GM23338 (cell line): ENCODE results near the gene PPP1R14B. TPM values are rescaled to one million over a fixed set of nuclear protein-coding genes. Genes with fewer than 3 reads are reported as not detected.

Experiments used
- ATAC-seq: fragments of 200-7000 bp; cut with Tn5 transposase; 3 replicates; pipeline ENCODE4 v1.9.1; 2020
- DNase-seq: peaks from one replicate; pipeline ENCODE4 v3.0.0-alpha.2; 2015; ENCODE audit warnings: low spot score
- H2AFZ ChIP-seq: fragments of 200-600 bp; sonication (generic); 2 replicates; pipeline ENCODE4 v1.8.0; 2016; ENCODE audit warnings: antibody characterized with exemption, mild to moderate bottlenecking, moderate library complexity
- H3F3A ChIP-seq: fragments of 200-600 bp; sonication (generic); replicated peaks from 2 replicates; pipeline ENCODE4 v1.8.0; 2017; ENCODE audit warnings: antibody characterized with exemption, mixed run types, low read depth
- H3K27ac ChIP-seq: fragments of 200-600 bp; sonication (generic); 2 replicates; pipeline ENCODE4 v1.6.1; 2016; ENCODE audit warnings: low read depth
- H3K27me3 ChIP-seq: fragments of 200-600 bp; sonication (generic); 2 replicates; pipeline ENCODE4 v1.8.0; 2016; ENCODE audit warnings: mild to moderate bottlenecking, mixed run types, moderate library complexity; ENCODE audit not compliant: insufficient read depth
- H3K36me3 ChIP-seq: fragments of 200-600 bp; sonication (generic); 2 replicates; pipeline ENCODE4 v1.8.0; 2016; ENCODE audit warnings: mild to moderate bottlenecking; ENCODE audit not compliant: insufficient read depth
- H3K4me1 ChIP-seq: fragments of 200-600 bp; sonication (generic); 2 replicates; pipeline ENCODE4 v1.8.0; 2016; ENCODE audit warnings: mild to moderate bottlenecking, moderate library complexity; ENCODE audit not compliant: insufficient read depth
- H3K4me2 ChIP-seq: fragments of 200-600 bp; sonication (generic); 2 replicates; pipeline ENCODE4 v1.7.1; 2017; ENCODE audit warnings: mixed run types
- H3K4me3 ChIP-seq: fragments of 200-600 bp; sonication (generic); 2 replicates; pipeline ENCODE4 v1.6.1; 2016; ENCODE audit warnings: mixed run types
- H3K79me2 ChIP-seq: fragments of 200-600 bp; sonication (generic); replicated peaks from 2 replicates; pipeline ENCODE4 v1.8.0; 2017; ENCODE audit warnings: mild to moderate bottlenecking; ENCODE audit not compliant: insufficient read depth
- H3K9me2 ChIP-seq: fragments of 200-600 bp; sonication (generic); 2 replicates; pipeline ENCODE4 v1.8.0; 2017; ENCODE audit not compliant: insufficient read depth
- H4K20me1 ChIP-seq: fragments of 200-600 bp; sonication (generic); replicated peaks from 2 replicates; pipeline ENCODE4 v1.8.0; 2017; ENCODE audit warnings: mild to moderate bottlenecking; ENCODE audit not compliant: insufficient read depth
- H3K27ac Mint-ChIP-seq: 2 replicates; pipeline ENCODE4 v1.8.0; 2020; ENCODE audit warnings: inconsistent platforms, mild to moderate bottlenecking, moderate library complexity, mixed read lengths
- H3K27me3 Mint-ChIP-seq: 3 replicates; pipeline ENCODE4 v1.8.0; 2022; ENCODE audit warnings: low read depth, mild to moderate bottlenecking, moderate library complexity, mixed read lengths, inconsistent platforms; ENCODE audit not compliant: insufficient read depth, poor library complexity
- H3K36me3 Mint-ChIP-seq: 3 replicates; pipeline ENCODE4 v1.8.0; 2021; ENCODE audit warnings: low read depth, mild to moderate bottlenecking, inconsistent platforms, moderate library complexity, mixed read lengths
- H3K4me1 Mint-ChIP-seq: 3 replicates; pipeline ENCODE4 v1.8.0; 2020; ENCODE audit warnings: mild to moderate bottlenecking, inconsistent platforms, mixed read lengths
- H3K4me3 Mint-ChIP-seq: 3 replicates; pipeline ENCODE4 v1.8.0; 2021; ENCODE audit warnings: moderate library complexity, mild to moderate bottlenecking, inconsistent platforms, mixed read lengths
- H3K9me3 Mint-ChIP-seq: 3 replicates; pipeline ENCODE4 v1.8.0; 2020; ENCODE audit warnings: moderate library complexity, mild to moderate bottlenecking, inconsistent platforms, mixed read lengths
- CREB1 ChIP-seq: fragments of 250-450 bp; sonication (Bioruptor Pico); IDR thresholded peaks from 2 replicates; pipeline ENCODE4 v1.5.0; 2020; ENCODE audit warnings: low read depth, mild to moderate bottlenecking, moderate library complexity
- EZH2phosphoT487 ChIP-seq: fragments of 200-600 bp; sonication (generic); IDR thresholded peaks from one replicate; pipeline ENCODE4 v1.8.1; 2018; ENCODE audit warnings: antibody characterized with exemption; ENCODE audit not compliant: unreplicated experiment
- JUNB ChIP-seq: IDR thresholded peaks from one replicate; pipeline ENCODE4 v1.6.1; 2016; ENCODE audit warnings: antibody characterized with exemption; ENCODE audit not compliant: unreplicated experiment
- NANOG ChIP-seq: IDR thresholded peaks from 2 replicates; pipeline ENCODE4 v1.6.1; 2016; ENCODE audit warnings: antibody characterized with exemption, borderline replicate concordance
- STAT1 ChIP-seq: IDR thresholded peaks from one replicate; pipeline ENCODE4 v1.6.1; 2016; ENCODE audit warnings: antibody characterized with exemption; ENCODE audit not compliant: unreplicated experiment
- ZNF114 ChIP-seq: fragments of 250-450 bp; sonication (Bioruptor Pico); IDR thresholded peaks from 2 replicates; pipeline ENCODE4 v1.5.0; 2020; ENCODE audit warnings: mild to moderate bottlenecking, moderate library complexity
- ZNF331 ChIP-seq: fragments of 250-450 bp; sonication (Bioruptor Pico); IDR thresholded peaks from 2 replicates; pipeline ENCODE4 v1.5.0; 2020; ENCODE audit warnings: low read depth, mild to moderate bottlenecking, moderate library complexity
- polyA plus RNA-seq: library from polyadenylated mRNA; unstranded; fragments of >200 nt; fragmentation: Nextera tagmentation; extraction: Ambion mirVana; gene quantifications from 2 replicates; pipeline ENCODE4 v1.2.1, GENCODE V29; 2016
- total RNA-seq: library from RNA; depleted of rRNA; stranded (reverse); fragments of >200 nt; shearing (Covaris generic); gene quantifications from 2 replicates; pipeline ENCODE4 v1.2.3, GENCODE V29; 2014
- TF ChIP-seq, protein P1 (sequence below): IDR thresholded peaks from one replicate; pipeline ENCODE4 v1.6.1; 2018; ENCODE audit warnings: antibody characterized with exemption; ENCODE audit not compliant: unreplicated experiment
- TF ChIP-seq, protein P2 (sequence below): fragments of 250-450 bp; sonication (Bioruptor Pico); IDR thresholded peaks from 2 replicates; pipeline ENCODE4 v1.5.0; 2020; ENCODE audit warnings: mild to moderate bottlenecking, moderate library complexity
- TF ChIP-seq, protein P3 (sequence below): IDR thresholded peaks from 2 replicates; pipeline ENCODE4 v1.6.1; 2016; ENCODE audit warnings: antibody characterized with exemption

PPP1R14B gene
- total and polyA plus RNA-seq, 2 experiments from 2014 or later, result 250 to 315 TPM

DNA sequence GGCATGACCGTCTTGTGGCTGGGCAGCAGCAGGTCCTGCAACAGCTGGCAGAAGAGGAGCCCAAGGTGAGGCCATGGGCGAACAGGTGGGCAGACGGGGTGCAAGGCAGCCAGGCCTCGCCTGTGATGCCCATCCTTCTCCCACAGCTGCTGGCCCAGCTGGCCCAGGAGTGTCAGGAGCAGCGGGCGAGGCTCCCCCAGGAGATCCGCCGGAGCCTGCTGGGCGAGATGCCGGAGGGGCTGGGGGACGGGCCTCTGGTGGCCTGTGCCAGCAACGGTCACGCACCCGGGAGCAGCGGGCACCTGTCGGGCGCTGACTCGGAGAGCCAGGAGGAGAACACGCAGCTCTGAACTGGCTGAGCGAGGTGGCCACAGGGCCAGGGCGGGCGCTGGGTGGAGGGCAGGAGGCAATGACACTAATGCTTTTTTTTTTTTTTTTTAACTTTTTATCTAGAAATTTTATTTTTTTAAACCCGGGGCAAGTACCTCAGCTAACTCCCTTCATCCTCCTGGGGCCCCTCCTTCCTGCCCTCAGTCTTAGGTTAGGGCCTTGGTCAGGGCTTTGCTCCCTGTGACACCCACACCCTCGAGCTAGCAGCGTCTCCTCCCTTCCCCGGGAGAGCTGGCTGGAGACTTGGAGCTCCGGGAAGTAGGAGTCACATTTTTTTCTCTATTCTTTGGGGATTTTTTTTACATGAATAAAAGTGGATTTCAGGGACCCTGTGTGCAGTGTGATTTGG, 20.6 kb upstream of the PPP1R14B start:
- H2AFZ ChIP-seq, result no peak overlapping the region
- H4K20me1 ChIP-seq, result no peaks in the 10 kb centered on the region
- H3K27me3 ChIP-seq, result no peaks in the 10 kb centered on the region
- Mint-ChIP-seq H3K27me3 (peaks cover 24% of the 10 kb centered on the region), H3K4me3 (no peak overlapping the region; the same call in 2 of the 3 replicates), H3K27ac (no peak overlapping the region), H3K36me3 (peaks cover 45% of the 10 kb centered on the region), H3K4me1 (peaks cover 25% of the 10 kb centered on the region), H3K9me3 (peaks cover 3% of the 10 kb centered on the region; the same call in 2 of the 3 replicates)
- H3K4me1 ChIP-seq, result peaks cover 11% of the 10 kb centered on the region; the same call in 1 of the 2 replicates
- no peak overlapping the region for H3K27ac ChIP-seq
- H3K36me3 ChIP-seq, result no peaks in the 10 kb centered on the region; the same call in 1 of the 2 replicates
- DNase-seq, result no peak
- H3K4me3 ChIP-seq, result no peak overlapping the region
- H3K9me2 ChIP-seq, result no peaks in the 10 kb centered on the region
- ATAC-seq, result no peak
- no peaks in the 10 kb centered on the region for H3K79me2 ChIP-seq
- H3F3A ChIP-seq, result peaks cover 30% of the 10 kb centered on the region
- no peak overlapping the region for H3K4me2 ChIP-seq
- no peak for TF ChIP-seq ZNF114 (CRISPR knock-in tag)
- TF ChIP-seq ZNF331, result no peak
- no peak for TF ChIP-seq NANOG

DNA sequence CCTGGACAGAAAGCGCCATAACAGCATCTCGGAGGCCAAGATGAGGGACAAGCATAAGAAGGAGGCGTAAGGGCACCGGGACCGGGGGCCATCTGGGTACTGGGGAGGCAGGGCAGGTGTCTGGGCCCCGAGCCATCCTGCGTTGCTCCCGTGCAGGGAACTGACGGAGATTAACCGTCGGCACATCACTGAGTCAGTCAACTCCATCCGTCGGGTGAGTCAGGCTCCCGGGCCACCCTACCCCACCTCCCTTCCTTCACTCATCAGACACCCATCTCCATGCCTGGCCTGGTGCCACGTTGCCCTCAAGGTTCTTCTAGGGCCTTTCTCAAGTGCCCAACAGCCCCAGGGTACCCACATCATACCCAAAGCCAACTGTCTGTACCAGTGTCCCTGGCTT, 19.6 kb upstream of the PPP1R14B start:
- no peak for ATAC-seq
- Mint-ChIP-seq H3K27me3 (peaks cover 20% of the 10 kb centered on the region), H3K4me1 (peaks cover 19% of the 10 kb centered on the region), H3K27ac (no peak overlapping the region), H3K9me3 (peaks cover 3% of the 10 kb centered on the region; the same call in 2 of the 3 replicates), H3K36me3 (peaks cover 52% of the 10 kb centered on the region), H3K4me3 (no peak overlapping the region; the same call in 2 of the 3 replicates)
- no peak for DNase-seq
- no peak overlapping the region for H3K27ac ChIP-seq
- no peak overlapping the region for H2AFZ ChIP-seq
- no peaks in the 10 kb centered on the region for H3K79me2 ChIP-seq
- H3K4me3 ChIP-seq, result no peak overlapping the region
- H3K4me1 ChIP-seq, result 0 out of 2 replicates have a peak, but pooled peaks cover 8% of the 10 kb centered on the region
- no peaks in the 10 kb centered on the region for H4K20me1 ChIP-seq
- H3K36me3 ChIP-seq, result no peaks in the 10 kb centered on the region; the same call in 1 of the 2 replicates
- H3K27me3 ChIP-seq, result no peaks in the 10 kb centered on the region
- peaks cover 25% of the 10 kb centered on the region for H3F3A ChIP-seq
- no peak overlapping the region for H3K4me2 ChIP-seq
- no peaks in the 10 kb centered on the region for H3K9me2 ChIP-seq
- TF ChIP-seq CREB1 (CRISPR knock-in tag) (no peak), ZNF331 (no peak), JUNB (no peak), NANOG (no peak), STAT1 (no peak), EZH2phosphoT487 (no peak)
- TF ChIP-seq, protein P1, sequence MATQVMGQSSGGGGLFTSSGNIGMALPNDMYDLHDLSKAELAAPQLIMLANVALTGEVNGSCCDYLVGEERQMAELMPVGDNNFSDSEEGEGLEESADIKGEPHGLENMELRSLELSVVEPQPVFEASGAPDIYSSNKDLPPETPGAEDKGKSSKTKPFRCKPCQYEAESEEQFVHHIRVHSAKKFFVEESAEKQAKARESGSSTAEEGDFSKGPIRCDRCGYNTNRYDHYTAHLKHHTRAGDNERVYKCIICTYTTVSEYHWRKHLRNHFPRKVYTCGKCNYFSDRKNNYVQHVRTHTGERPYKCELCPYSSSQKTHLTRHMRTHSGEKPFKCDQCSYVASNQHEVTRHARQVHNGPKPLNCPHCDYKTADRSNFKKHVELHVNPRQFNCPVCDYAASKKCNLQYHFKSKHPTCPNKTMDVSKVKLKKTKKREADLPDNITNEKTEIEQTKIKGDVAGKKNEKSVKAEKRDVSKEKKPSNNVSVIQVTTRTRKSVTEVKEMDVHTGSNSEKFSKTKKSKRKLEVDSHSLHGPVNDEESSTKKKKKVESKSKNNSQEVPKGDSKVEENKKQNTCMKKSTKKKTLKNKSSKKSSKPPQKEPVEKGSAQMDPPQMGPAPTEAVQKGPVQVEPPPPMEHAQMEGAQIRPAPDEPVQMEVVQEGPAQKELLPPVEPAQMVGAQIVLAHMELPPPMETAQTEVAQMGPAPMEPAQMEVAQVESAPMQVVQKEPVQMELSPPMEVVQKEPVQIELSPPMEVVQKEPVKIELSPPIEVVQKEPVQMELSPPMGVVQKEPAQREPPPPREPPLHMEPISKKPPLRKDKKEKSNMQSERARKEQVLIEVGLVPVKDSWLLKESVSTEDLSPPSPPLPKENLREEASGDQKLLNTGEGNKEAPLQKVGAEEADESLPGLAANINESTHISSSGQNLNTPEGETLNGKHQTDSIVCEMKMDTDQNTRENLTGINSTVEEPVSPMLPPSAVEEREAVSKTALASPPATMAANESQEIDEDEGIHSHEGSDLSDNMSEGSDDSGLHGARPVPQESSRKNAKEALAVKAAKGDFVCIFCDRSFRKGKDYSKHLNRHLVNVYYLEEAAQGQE, result no peak
- TF ChIP-seq, protein P2, sequence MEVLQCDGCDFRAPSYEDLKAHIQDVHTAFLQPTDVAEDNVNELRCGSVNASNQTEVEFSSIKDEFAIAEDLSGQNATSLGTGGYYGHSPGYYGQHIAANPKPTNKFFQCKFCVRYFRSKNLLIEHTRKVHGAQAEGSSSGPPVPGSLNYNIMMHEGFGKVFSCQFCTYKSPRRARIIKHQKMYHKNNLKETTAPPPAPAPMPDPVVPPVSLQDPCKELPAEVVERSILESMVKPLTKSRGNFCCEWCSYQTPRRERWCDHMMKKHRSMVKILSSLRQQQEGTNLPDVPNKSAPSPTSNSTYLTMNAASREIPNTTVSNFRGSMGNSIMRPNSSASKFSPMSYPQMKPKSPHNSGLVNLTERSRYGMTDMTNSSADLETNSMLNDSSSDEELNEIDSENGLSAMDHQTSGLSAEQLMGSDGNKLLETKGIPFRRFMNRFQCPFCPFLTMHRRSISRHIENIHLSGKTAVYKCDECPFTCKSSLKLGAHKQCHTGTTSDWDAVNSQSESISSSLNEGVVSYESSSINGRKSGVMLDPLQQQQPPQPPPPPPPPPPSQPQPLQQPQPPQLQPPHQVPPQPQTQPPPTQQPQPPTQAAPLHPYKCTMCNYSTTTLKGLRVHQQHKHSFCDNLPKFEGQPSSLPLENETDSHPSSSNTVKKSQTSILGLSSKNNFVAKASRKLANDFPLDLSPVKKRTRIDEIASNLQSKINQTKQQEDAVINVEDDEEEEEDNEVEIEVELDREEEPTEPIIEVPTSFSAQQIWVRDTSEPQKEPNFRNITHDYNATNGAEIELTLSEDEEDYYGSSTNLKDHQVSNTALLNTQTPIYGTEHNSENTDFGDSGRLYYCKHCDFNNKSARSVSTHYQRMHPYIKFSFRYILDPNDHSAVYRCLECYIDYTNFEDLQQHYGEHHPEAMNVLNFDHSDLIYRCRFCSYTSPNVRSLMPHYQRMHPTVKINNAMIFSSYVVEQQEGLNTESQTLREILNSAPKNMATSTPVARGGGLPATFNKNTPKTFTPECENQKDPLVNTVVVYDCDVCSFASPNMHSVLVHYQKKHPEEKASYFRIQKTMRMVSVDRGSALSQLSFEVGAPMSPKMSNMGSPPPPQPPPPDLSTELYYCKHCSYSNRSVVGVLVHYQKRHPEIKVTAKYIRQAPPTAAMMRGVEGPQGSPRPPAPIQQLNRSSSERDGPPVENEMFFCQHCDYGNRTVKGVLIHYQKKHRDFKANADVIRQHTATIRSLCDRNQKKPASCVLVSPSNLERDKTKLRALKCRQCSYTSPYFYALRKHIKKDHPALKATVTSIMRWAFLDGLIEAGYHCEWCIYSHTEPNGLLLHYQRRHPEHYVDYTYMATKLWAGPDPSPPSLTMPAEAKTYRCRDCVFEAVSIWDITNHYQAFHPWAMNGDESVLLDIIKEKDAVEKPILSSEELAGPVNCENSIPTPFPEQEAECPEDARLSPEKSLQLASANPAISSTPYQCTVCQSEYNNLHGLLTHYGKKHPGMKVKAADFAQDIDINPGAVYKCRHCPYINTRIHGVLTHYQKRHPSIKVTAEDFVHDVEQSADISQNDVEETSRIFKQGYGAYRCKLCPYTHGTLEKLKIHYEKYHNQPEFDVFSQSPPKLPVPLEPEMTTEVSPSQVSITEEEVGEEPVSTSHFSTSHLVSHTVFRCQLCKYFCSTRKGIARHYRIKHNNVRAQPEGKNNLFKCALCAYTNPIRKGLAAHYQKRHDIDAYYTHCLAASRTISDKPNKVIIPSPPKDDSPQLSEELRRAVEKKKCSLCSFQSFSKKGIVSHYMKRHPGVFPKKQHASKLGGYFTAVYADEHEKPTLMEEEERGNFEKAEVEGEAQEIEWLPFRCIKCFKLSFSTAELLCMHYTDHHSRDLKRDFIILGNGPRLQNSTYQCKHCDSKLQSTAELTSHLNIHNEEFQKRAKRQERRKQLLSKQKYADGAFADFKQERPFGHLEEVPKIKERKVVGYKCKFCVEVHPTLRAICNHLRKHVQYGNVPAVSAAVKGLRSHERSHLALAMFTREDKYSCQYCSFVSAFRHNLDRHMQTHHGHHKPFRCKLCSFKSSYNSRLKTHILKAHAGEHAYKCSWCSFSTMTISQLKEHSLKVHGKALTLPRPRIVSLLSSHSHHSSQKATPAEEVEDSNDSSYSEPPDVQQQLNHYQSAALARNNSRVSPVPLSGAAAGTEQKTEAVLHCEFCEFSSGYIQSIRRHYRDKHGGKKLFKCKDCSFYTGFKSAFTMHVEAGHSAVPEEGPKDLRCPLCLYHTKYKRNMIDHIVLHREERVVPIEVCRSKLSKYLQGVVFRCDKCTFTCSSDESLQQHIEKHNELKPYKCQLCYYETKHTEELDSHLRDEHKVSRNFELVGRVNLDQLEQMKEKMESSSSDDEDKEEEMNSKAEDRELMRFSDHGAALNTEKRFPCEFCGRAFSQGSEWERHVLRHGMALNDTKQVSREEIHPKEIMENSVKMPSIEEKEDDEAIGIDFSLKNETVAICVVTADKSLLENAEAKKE (CRISPR knock-in tag), result no peak
- TF ChIP-seq, protein P3, sequence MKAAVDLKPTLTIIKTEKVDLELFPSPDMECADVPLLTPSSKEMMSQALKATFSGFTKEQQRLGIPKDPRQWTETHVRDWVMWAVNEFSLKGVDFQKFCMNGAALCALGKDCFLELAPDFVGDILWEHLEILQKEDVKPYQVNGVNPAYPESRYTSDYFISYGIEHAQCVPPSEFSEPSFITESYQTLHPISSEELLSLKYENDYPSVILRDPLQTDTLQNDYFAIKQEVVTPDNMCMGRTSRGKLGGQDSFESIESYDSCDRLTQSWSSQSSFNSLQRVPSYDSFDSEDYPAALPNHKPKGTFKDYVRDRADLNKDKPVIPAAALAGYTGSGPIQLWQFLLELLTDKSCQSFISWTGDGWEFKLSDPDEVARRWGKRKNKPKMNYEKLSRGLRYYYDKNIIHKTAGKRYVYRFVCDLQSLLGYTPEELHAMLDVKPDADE, result no peak
